ENCODE results near the gene GXYLT1.
"Not testable (repeated sequence)": the region's sequence is repeated elsewhere in the genome, so short reads cannot be mapped to it uniquely, and the experiment has no call there.

The GXYLT1 gene, protein sequence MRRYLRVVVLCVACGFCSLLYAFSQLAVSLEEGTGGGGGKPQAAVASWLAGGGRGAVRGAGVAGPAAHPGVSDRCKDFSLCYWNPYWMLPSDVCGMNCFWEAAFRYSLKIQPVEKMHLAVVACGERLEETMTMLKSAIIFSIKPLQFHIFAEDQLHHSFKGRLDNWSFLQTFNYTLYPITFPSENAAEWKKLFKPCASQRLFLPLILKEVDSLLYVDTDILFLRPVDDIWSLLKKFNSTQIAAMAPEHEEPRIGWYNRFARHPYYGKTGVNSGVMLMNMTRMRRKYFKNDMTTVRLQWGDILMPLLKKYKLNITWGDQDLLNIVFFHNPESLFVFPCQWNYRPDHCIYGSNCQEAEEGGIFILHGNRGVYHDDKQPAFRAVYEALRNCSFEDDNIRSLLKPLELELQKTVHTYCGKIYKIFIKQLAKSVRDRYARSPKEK

DNA sequence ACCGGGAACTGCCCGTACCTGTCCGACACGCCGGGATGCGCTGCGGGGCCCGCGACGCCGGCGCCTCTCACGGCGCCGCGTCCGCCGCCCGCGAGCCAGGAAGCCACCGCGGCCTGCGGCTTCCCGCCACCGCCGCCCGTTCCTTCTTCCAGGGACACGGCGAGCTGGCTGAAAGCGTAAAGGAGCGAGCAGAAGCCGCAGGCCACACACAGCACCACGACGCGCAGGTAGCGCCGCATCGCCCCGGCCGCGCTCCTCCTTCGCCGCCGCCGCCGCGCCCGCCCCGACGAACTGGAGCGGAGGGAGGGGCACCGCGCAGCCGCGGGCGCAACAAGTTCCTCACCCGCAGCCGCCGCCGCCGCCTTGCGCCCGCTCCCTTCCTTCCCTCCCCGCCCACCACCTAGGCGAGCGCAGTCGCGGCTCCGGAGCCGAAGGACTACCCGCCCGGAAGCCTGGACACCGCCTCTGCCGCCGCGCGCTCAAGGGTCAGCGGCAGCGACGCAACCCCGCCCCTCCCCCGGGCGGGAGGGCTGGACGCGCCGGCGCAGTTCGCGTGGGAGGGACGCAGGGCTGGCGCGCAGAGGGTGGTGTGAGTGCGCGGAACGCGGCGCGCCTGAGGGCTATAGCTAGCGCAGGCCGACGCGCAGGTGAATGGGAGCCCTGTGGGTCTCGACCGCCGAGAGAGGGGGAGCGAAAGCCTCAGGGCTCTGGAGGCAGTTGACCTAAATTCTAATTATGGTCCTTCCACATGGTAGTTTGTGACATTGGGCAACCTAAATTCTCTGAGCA, at the start of gene GXYLT1:
TSS of gene GXYLT1 (minus strand) at position 467 of the 789 bp plus-strand sequence. CDS start at position 239, 228 bp downstream.
- DNase-seq, result peak; percentile 95

DNA sequence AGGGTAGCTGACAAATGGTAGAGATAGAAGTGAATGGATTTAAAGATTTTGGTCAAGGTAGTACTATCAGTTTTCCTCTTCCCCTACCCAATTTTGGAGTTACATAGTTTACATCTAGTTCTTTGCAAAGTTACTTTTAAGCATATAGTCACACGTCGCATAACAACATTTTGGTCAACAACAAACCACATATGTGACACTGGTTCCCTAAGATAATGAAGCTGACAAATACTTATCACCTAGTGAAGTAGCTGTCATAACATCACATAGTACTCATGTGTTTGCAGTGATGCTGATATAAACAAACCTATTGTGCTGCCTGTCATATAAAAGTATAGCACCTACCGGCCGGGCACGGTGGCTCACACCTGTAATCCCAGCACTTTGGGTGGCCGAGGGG, 48.0 kb upstream of the GXYLT1 start:
- DNase-seq, result no peak

DNA sequence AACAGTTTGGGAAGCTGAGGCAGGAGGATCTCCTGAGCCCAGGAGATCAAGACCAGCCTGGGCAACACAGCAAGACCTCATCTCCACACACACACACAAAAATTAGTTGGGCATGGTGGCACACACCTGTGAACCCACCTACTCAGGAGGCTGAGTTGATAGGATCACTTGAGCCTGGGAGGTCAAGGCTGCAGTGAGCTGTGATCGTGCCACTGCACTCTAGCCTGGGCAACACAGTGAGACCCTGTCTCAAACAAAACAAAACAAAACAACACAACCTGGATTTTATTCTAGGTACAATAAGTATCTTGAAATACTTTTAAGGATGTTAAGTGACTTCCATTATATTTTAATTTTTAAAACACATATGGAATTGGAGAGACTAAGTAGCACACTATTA, 47.6 kb upstream of the GXYLT1 start:
- no peak for DNase-seq

DNA sequence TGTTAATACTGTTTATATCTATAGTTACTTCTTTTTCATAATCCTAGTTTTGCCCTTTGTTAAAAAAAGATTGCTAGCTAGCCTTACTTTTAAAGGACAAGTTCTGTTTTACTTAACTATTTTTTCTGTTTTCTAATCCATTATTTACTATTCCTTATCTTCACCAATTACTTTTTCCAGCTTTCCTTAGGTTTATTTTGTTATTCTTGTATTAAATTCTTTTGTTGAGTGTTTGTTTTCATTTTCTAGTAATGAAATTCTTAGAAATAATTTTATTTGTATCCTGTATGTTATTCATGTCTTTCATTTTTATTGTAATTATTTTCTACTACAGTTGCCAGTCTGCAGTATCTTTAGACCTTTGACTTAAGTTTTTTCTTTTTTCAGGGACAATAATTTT, 45.7 kb upstream of the GXYLT1 start:
- no peak for DNase-seq

DNA sequence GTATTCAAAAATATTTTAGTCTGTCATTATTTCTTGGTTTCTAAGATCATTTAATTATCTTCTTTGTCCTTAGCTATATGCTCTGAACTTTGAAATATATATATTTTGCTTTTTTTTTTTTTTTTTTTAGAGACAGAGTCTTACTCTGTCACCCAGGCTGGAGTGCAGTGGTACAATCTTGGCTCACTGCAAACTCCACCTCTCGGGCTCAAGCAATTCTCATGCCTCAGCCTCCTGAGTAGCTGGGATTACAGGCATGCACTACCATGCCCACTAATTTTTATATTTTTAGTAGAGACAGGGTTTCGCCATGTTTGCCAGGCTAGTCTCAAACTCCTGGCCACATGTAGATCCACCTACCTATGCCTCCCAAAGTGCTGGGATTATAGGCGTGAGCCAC, 43.6 kb upstream of the GXYLT1 start:
- not testable (repeated sequence) for DNase-seq

DNA sequence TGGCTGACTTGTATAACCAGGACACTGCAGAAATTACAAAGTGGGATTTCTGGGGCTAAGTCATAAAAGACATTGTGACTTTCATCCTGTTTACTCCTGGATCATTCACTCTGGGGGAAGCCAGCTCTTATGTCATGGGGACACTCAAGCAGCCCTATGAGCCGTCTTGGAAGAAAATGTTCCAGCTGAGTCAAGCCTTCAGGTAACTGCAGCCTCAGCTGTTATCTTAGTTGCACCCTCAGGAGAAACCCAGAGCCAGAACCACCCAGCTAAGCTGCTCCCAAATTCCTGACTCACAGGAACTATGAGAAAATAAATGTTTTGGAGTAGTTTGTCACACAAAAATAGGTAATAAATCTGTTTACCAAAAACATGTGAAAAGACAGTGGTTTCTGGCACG, 43.1 kb upstream of the GXYLT1 start:
- DNase-seq, result no peak

DNA sequence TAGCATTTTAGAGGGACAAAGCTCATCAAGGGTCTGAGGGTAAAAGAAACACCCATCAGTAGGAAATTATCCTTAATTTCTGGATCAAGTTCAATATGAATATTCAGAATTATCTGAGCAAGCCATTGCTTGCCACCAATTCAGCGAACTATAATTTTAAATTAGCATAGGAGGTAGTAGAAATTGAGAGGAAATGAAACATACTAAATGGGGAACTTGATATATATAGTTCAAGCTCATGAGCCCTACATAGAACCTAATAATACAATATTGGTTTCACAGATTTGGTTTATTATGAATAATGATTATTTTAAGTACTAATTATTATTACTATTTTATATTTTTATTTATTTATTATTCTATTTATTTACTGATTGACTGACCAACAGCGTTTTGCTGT, 42.1 kb upstream of the GXYLT1 start:
- DNase-seq, result no peak

DNA sequence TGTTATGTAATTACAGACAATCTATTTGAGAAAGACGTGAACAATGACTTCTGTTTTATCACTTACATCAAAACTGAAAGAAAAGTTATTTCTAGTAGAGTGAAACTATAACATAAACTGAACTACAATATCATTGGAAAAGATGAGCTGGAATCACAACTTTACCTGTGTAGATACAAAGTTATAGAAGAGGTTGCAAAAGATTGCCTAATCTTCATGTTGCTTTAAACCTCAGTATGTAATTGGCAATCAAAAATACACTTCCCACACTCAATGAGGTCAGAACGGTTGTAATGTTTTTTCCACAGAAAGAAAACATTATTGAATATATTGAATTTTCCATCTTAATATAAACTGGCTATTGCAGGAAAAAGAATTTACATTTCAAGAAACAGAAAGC, 37.7 kb upstream of the GXYLT1 start:
- no peak for DNase-seq

DNA sequence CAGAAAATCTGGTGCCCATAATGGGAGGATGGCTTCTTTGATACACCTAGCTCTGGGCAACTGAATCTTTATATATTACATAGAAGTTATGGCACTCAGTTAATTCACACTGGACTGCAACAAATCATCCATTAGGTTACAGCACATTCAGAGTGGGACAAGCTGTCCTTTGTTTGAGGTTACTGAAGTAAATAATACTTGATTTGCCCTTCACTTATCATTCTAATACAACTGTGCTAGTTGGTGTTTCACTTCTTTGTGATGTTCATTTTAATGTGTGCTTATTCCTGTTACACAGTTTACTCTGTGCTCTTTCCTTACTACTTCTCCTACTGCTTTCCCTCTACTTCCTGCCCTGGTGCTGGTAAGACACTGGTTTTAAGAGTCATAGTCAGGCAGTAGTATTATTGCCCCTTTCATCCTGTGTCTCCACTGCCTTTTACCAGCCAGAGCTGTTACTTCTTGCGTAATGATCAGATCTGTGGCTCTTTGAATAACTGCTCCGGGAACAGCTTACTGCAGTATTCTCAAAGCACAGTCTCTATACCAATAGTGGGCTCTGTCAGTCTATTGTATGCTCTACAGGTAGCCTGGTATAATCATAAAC, 36.4 kb upstream of the GXYLT1 start:
- peak; percentile 30 for DNase-seq

DNA sequence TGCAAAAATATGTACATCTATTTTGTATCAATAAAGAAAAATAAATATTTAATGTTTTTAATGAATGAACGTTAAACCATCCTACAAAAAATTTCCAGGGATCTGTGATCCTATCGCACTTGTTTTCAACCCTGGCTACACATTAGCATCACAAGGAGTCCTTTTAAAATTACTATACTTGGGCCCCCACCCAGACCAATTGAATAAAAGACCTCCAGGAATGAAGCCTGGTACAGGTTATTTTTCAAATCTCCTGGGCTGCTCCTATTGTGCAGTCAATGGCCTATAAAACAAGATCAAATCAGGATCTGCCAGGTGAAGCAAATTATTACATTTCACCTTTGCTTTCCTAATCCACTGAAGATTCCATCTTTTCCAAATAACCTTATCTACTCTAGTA, 33.4 kb upstream of the GXYLT1 start:
- DNase-seq, result no peak

DNA sequence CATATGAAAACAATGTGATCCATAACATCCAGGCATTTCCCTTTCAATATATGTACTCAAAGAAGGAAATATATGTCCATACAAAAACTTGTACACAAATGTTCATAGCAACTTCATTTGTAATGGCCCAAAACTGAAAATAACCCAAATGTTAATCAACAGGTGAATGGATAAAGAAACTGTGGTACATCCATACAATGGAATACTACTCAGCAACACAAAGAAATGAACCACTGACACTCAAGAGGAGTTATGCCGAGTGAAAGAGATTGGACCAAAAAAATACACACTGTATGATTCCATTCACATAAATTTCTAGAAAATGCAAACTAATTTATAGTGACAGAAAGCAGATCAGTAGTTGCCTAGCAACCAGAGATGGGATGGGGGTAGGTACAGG, 30.3 kb upstream of the GXYLT1 start:
- no peak for DNase-seq

DNA sequence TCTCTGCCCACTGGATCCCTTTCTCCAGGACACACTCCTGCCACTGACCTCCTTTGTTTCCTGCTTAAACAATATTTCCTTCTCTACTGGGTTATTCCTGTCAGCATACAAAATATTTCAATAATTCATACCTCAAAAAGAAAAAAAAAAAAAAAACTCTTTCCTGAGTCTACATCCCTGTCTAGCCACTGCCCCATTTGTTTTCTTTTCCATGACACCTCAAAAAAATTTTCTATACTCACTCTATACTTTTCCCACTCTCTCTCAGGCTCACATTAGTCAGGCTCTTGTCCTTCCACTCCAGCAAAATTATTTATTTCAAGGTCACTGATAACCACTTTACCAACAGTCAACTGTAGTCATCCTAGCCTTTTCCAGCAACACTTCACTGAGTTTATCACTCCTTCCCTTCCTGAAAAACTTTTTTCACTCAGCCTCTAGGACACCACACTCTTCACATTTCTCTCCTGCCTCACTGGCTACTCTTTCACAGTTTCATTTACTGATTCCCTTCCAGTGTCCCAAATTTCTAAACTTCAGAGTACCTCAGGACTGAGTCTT, 29.4 kb upstream of the GXYLT1 start:
- DNase-seq, result no peak

DNA sequence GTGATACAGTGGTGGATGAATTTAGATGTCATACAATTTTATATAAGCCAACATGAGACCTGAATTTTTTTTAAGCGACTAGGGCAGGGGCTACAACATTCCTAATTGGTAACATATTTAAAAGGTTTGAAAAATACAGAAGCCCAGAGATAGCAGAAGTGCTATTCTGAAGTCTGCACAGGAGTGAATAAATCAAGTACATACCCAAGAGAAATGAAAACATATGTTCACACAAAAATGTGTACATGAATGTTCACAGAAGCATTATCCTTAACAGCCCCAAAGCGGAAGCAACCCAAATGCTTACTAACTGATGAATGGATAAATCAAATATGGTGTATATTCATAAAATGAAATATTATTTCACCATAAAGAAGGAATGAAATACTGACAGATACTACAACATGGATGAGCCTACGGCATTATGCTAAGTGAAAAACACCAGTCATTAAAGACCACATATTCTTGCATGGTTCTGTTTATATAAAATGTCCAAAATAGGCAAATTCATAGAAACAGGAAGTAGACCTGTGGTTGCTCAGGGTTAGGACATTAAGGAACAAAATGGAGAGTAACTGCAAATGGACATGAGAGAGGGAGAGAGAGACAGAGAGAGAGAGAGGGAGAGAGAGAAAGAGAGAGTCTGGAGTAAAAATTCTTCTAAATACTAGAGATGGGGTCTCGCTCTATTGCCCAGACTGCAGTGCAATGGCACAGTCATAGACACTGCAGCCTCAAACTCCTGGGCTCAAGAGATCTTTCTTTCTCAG, 28.0 kb upstream of the GXYLT1 start:
- DNase-seq, result no peak

DNA sequence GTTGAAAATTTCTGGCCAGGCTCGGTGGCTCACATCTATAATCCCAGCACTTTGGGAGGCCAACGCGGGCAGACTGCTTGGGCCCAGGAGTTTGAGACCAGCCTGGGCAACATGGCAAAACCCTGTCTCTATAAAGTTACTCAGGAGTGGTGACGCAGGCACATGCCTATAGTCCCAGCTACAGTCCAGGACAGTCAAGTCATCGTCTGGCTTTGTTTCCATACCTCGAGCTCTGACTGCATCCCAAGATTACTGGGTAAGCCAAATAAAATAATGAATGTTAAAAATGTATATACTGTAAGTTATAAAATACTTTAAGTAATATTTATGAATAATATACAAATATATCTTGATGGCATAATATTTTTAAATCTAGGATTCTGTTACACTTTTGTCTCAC, 23.0 kb upstream of the GXYLT1 start:
- DNase-seq, result no peak

DNA sequence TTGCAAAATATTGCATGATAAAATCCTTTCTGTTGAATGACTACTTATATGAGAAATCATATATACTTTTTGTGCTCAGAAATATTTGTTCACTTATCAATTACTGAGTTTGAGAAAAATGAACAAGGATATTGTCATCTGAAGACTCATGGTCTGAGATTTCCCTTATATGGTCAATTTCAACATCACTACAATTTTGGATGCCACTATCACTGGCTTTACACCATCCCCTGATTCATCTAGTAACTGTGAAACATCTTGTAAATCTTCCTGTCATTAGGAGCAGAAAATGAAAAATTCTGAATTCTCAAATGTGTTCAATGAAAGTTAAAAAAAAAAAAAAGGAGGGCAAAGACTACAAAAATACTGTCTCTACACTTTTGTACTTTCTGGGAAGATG, 21.8 kb upstream of the GXYLT1 start:
- DNase-seq, result no peak

DNA sequence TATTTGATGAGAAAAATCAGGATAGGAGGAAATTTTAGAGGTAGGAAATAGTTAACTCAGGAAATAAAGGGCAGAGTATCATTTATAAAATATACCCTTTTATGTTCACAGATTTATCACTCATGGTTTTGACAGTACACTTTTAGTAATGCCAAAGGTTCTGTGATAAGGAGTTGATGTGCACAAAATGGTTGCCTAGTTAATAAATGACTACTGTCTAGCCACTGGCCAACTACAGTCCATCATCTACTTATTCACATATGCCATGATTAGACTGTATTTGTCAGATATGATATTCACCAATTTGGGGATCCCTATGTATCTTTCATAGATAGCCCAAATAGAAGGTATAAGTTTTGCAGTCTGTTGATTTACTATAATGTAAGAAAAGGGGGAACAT, 19.2 kb upstream of the GXYLT1 start:
- DNase-seq, result no peak

DNA sequence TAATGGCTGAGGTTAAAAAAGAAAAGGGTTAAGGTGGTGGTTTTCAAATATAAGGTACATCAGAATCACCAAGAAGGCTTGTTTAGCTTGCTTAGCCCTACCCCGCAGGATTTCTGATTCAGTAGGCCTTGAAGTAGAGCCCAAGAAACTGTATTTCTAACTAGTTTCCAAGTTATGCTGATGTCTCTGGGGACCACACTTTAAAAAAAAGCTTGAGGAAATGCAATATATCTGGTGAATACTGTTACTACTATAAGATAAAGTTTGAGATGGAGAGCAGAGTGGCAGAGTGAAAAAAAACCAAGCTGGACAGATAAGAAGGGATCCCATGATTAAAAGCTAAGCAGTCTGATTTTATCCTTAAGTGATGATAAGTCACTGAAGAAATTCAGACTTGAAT, 18.3 kb upstream of the GXYLT1 start:
- DNase-seq, result no peak

DNA sequence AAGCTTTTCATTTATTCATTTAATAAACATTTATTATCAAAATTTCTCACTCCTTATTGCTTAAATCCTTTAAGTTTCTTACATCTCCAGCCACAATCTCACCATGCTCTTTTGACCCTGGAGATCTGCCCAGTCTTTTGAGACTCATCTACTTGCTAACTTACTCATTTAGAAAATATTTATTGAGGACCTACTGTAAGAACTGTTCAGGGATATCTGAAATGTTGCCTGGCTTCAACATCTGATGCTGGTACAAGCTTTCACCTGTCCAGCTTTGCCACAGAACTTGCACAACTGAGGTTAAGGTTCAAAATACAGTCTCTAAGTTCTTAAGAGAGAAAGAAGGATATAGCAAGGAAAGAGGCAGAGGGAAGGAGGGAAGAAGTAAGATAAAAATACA, 17.5 kb upstream of the GXYLT1 start:
- no peak for DNase-seq

DNA sequence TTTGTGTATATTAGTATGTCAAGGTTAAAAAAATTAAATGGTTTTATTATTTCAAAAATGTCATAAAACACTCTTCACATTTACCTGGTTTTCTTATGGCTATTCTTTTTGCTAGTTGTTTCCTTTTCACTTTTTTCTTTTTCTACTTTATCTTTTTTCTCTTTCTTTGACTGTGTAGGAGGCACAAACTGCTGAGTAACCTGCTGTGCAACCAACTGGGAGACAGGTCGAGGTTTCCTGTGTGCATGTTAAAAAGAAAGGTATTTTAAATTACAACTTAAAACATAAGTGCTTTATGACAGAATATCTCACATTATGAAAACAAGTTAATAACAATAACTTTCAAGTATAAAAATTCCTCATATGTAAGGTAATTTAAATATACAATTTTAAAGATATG, 16.9 kb upstream of the GXYLT1 start:
- DNase-seq, result no peak

DNA sequence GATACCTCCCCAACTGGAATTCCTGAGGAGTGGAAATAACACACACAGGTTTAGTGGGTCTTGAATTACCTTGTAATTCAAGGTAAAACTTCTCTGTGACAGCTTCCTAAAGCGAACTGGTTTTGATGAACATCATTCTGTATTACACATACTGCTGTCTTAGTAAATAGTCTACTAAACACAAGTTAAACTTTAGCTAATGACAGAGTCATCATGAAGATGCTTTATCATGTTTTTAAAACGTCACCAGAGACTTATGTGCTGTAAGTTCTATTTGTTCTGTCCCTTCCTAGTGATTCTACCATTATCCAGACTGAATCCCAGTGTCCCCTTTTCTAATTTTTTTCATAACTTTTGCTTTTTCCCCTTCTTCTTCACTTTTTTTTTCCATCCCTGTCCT, 11.6 kb upstream of the GXYLT1 start:
- no peak for DNase-seq

DNA sequence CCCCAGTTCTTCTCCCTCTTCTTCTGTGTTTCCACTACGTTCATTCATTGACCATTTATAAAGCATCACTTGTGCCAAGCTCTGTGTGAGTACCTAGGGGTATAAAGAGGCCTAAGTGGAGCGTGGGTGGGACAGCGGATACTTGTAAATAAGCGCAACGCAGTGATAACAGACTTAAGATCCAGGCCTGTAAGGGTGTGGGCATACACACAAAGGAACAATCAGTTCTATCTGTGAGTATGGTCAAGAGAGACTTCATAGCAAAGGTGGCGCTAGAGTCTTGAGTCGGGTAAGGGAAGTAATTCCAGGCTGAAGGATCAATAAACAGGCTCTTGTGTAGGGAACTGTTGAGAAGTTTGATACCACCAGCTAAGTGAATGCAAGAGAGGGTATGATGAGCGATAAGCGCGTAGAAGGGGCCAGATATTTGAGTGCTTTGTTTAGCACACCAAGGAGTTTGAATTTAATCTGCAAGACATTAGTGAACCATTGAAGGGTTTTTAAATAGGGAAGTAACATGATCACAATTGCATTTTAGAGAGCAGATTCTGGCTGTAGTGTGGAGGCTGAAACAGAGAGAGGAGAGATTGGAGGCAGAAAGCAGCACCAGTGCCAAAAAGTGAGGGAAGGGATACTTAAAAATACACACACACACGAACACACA, 1.0 kb upstream of the GXYLT1 start:
- DNase-seq, result no peak

DNA sequence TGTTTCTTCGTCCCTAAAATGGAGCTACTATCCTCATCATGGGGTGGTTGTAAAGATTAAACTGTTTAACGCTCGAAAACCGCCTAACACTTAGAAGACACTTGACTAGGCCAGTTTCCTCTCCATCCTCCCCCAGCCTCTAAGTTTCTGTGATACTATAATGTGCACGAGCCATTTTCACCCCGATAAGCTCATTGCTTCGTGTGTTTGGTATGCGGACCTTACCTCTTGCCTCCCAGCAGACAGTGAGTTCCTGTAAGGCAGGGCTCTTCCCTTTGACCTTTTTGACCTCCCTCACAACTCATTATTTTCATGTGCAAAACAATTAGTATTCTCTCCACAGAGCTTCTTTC, 499 bp upstream of the GXYLT1 start:
- no peak for DNase-seq

DNA sequence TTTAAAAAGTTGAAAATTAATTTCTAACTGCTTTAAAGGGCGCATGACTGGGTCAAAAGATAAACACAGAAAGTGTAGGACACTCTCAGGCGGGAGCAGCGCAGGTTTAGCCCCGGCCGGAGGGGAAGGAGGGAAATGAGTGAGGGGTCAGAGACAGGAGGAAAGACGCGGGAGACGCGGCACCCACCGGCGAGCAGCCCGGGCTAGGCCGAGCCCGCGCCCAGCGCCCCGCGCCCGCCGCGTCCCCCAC, 591 bp downstream of the GXYLT1 start:
- DNase-seq, result peak; percentile 61
